GM19328 (cell line): ENCODE measurements around the gene RNASE4.
"Not testable (repeated sequence)": the region's sequence is repeated elsewhere in the genome, so short reads cannot be mapped to it uniquely, and the experiment has no call there.

Source experiments
- ATAC-seq: cut with Tn5 transposase; IDR thresholded peaks from one replicate; pipeline ENCODE4 v1.9.1; 2021; ENCODE audit warnings: mild to moderate bottlenecking, moderate library complexity; ENCODE audit not compliant: unreplicated experiment

Gene RNASE4

DNA sequence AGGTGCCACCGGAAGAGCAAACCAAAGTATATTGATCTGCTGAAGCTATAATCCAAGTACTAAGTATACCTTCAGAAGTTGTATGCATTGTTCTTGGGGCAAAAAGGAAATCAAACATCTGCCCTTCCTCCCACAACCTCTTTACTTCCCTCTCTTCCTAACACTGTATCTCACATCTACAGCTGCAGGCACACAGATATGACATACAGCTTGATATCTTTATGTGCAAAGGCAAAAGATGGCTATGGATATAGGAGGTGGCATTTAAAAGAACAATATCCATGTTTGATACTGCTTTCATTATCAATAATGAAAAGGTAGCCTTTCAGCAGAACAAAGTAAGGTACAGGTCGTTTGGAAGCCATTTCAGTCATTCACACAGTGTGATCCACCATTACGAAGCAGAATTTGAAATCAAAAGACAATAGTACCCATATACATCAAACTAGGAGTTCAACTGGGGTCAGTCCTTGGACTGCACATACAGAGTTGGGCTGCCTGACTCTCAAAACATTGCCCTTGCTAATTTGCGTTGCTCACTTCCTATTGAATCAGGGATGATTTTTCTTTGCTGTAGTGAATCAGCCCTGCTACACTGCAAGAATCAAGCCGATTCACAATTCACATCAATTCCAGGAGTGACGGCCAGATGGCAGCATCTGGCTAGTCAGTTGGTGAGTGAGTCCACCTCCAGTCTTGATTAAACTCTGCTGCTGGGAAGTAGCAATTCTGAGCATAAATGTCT lies 13.1 kb downstream of the RNASE4 start:
- no peak for ATAC-seq

DNA sequence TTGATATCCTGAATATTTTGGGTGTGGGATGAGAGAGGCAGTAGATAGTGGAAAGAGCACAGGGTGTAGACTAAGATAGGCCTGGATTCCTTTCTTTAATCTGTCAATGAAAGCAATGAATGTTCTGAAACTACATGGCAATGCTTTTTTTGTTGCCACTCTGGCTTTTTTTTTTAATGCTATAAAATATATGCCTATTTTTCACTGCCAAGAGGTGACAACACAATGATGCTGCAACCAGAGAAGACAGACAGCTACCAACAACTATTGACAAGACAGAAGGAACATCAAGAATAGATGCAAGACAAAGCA lies 13.6 kb downstream of the RNASE4 start:
- ATAC-seq, result no peak

DNA sequence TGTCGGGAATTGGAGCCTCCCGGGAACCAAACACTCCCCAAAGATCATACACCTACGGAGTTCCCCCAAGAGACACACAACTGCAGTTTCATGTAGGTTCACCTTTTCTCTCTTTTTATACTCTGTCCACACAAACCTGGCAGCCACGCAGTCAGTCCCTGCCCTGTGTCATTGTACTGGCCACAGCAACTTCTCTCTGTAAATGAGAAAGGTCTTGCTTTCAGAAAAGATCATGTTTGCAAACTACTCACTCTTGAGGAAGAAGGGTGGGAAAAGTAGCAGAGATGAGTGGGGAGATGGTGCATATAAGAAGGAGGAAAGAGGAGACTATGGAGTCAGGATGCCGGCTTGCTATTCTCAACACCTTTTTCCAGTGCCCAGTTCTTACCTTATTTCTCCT lies 14.6 kb downstream of the RNASE4 start:
- ATAC-seq, result no peak

DNA sequence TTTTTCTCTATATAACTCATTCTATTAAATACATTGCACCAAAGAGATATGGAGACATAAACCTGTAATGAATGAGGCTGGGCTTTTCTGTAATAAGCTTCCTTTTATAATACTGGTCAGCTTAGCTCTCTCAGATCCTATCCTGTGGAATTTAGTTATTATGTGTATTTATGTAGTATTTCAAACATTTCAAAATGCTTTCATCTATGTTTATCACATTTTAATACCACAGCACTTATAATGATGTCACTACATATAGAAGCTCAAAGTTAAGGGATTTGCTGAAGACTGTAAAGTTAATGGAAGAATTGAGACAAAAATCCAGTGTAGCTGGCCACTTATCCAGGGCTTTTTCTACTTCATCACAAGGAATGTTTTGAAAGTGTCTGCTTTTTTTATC lies 15.6 kb downstream of the RNASE4 start:
- ATAC-seq, result no peak

DNA sequence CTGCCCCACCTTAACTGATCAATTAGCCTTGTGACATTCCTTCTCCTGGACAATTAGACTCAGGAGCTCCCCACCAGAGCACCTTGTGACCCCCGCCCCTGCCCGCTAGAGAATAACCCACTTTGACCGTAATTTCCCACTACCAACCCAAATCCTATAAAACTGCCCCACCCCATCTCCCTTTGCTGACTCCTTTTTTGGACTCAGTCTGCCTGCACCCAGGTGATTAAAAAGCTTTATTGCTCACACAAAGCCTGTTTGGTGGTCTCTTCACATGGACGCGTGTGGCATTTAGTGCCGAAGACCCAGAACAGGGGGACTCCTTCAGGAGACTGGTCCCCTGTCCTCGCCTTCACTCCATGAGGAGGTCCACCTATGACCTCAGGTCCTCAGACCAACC lies 16.6 kb downstream of the RNASE4 start:
- not testable (repeated sequence) for ATAC-seq

DNA sequence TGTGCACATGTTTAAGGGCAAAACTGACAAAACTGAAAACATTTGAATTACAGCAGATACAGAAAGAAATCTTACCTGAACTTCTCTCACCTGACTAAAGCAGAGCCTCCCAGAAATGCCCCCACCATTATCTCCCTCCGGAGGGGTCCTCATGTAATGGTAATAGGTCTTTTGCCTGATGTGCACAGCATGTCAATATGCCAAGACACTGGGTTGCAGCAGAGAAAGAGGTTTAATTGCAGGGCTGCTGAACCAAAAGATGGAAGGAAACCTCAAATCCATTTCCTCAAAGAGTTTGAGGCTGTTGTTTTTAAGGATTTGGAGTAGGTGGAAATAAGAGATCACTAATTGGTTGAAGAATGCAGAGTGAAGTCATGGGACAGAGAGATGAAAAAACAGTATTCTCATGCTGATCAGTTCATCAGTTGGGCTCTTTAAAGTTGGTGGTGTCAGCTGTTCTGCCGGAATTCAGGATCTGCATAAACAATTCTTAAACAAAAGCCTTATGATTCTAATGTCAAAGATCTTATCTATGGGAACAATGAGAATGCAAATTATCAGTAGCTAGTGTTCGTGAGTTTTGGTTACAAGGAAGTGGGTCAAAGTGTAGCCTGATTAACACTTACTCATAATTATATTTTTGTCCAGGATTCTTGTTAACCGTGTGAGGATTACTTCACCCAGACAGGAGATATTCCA lies 22.4 kb downstream of the RNASE4 start:
- ATAC-seq, result no peak

DNA sequence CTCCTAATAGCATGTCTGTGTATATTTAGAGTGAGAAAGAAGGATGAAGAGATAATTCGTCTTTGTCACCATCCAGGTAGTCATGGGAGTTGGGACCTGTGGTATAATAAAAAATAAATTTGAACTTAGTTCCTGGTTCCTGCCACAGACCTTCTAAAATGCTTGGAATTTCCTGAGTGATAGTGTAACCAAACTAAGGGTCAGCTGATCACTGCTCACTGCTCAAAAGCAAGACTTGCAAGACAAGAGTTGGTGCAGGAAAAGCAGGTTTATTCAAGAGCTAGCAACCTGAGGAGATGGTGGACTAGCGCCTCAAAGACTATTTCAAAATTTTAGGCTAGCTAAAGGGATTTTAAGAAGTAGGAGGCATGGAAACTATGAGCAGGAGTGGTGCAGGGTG lies 23.3 kb downstream of the RNASE4 start:
- ATAC-seq, result no peak

DNA sequence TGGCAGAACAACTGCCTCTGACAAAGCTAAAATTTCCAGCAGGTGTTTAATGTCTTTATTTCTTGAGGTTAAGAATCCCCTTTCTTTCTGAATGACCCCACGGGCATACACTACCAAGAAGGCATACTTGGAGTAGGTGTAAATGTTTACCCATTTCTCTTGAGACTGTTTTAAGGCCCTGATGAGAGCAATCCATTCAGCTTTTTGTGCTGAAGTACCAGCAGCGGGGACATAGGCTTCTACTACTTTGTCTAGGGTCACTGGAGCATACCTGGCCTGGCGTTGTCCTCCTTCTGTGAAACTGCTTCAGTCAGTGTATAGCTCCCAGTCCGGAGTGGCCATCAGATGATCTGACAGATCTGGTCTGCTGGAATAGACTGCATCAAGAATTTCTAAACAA lies 26.9 kb downstream of the RNASE4 start:
- ATAC-seq, result no peak

DNA sequence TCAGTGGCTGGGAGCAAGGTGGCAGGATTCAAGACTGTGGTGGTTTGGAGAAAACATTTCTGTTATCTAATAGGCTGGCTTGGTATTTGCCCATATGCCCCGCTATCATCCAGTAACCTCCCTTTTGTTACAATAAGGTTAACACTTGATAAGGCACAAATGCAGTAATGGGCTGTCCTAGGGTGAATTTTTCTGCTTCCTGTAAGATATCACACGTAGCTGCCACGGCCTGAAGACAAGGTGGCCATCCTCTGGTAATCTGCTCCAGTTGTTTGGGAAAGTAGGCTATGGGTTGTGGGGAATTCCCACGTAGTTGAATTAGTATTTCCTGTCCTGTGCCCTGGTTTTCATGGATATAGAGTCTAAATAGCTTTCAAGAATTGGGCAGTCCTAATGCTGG lies 27.3 kb downstream of the RNASE4 start:
- no peak for ATAC-seq

DNA sequence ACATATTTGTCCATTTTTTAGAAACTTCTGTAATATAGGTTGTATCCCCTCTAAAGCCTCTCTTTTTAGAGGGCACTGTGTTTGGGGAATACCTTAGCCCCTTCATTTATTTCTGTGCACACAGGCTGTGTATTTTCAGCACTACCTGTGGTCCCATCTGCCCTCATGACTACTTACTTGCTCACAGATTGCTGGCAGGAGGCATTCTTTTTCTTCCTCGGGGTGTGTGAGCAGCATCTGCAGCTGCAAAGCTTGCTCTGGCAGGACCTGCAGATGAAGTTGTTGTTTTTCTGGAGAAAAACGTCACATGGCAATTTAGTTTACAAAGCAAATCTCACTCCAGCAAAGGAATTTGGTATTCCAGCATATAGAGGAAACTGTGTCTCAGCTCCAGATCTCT lies 28.5 kb downstream of the RNASE4 start:
- ATAC-seq, result no peak

DNA sequence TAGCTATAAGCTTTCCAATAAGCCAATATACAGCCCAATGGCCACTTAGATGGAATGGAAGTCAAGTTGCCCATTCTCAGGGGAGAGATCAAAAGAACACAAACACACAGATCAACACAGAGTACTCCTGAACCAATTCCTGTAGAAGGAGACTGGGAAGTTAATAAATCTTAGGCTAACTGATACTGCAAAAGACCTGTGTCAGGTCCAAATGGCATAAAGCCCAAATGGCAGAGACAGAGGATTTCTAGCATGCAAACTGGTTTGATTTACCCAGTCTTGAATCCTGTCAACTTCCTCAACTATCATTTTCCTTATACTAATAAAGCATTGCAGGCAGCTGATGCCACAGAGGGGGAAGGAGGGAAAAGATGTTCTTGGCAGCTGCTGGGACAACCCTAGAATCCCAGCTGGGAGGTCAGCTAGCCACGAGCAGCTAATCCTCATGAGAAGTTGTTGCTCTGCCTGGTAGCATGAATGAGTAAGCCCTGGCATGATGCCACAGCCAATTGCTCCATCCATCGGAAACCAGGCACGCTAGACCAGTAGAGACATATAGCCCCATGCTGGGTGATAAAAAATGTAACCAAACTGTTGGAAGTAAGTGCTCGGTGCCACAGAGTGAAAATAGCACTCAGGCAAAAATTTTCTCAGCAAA lies 30.4 kb downstream of the RNASE4 start:
- ATAC-seq, result no peak

DNA sequence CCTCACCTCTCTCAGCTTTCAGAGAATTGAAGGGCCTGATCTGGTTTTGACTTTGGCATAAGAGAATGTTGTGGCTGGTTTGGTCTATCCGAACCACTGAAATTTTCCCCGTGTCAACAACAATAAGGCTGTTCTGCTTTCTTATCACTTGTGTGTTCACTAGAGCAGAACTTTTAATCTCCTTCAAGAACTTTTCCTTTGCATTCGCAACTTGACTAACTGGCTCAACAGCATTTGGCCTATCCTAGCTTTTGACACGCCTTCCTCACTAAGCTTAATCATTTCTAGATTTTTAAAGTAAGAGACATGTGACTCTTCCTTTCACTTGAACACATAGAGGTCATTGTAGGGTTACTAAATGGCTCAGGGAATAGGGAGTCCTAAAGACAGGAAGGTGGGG lies 35.4 kb downstream of the RNASE4 start:
- ATAC-seq, result no peak

DNA sequence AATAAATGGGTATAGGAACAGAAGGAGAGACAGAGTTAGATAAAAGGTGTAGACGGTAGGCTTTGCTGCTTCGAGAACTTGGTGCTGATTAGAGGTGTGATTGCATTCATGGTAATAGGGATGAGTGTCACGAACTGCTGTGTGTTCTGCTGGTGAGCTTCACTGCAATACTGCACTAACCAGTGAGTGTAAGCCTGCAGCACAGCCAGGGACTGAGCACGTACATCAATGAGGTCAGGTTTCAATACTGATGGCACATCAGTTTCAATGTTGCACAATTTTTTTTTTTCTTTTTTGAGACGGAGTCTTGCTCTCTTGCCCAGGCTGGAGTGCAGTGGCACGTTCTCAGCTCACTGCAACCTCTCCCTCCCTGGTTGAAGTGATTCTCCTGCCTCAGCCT lies 36.4 kb downstream of the RNASE4 start:
- ATAC-seq, result no peak

DNA sequence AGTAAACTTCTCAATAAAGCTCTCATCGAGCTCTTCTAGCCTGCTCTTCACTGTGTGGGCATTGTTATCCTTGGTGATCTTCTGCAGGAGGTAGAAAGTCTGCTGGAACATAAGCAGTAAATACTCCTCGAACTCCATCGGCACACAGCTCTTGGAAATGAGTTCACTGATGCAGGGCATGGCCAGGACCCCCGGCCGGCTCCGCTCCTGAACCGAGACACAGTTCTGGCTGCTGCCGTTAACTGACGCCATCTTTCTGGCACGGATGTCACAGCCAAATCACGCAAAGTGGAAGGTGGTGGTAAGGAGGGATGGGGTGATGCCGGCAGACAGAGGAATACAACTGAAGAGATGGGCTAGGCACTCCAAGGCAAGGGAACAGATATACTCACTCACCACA lies 37.7 kb downstream of the RNASE4 start:
- ATAC-seq, result no peak

DNA sequence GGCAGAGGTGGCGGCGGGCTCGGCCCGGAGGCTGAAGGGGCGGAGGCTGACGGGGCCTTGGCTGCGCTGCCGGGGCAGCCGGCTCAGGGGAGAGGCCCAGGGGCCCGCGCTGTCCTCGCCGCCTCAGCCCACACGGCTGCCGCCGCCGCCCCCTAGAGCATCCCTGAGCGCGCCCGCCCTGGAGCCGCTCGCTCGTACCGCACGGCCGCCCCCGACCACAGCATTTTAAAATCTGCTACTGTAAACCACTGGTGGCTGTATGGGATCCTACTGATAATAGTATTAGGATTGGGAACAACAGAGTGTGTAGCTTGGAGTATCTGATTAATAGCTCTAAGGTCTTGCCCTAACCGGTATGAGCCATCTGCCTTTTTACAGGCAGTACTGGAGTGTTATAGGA lies 39.1 kb downstream of the RNASE4 start:
- no peak for ATAC-seq

DNA sequence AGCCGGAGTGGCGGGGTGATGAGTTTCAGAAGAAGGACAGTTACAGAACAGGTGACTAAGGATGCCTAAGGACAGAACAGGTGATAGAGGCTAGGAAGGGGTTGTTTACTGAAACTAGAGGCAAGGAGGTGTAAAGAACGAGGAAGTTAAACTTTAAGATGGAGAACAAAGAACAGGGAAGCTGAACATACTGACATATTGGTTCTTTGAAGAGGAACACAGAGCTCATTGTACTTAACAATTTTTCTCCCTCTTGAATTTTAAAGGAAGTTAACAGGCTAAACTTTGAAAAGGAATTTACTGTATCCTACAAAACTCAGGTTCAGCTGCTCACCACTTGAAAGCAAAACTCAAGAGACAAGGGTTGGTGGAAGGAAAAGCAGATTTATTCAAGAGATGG lies 41.8 kb downstream of the RNASE4 start:
- ATAC-seq, result not testable (repeated sequence)

DNA sequence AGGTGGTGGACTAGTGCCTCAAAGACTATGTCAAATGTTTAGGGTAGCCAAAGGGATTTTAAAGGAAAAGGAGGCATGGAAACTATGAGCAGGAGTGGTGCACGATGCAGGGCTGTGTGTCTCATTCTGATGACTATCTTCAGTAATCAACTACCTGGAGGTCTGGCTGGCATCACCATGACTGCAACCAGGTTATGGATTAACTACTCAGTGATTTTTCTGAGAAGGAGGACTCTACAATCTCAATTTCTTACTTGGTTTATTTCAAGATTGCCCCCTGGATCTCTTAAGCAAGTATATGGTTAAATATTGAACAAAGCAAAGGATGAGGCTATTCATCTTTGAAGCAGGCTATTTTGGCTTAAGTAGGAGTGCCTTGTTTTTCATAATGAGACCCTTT lies 42.2 kb downstream of the RNASE4 start:
- no peak for ATAC-seq

DNA sequence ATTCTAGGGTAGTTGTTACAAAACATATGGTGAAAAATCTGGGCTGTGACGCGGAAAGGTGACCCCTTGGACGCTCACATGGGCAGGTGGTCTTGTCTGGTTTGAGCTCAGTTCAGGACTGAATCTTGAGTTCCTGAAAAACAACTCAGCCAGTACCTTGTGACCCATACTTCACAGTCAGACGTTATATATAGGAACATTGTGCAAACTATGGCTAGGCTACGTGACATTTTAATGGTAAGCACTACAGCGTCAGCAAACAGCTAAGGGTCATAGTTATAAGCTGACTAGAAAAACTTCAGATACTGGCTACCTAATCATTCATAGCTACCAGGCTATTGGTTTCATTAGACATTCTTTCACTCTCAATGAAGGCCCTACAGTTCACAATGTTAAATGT lies 46.5 kb downstream of the RNASE4 start:
- ATAC-seq, result no peak

DNA sequence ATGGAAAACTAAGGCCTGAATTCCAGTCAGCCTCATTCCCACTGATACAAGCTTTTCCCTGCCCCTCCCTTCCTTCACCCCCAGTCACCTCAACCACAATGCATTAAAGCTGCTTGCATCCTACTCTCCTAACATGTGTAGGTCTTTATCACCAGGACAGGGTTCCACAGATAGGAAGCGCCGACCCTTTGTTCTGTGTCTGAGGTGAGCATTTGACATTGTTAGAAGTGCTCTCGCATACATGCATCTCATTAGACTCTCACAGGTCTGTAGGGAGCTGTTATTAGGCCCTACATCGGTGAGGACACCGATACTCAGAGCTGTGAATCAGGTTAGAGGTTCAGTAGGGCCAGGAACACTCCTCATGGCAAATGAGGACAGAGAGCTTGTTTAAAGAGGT lies 48.1 kb downstream of the RNASE4 start:
- ATAC-seq, result no peak

DNA sequence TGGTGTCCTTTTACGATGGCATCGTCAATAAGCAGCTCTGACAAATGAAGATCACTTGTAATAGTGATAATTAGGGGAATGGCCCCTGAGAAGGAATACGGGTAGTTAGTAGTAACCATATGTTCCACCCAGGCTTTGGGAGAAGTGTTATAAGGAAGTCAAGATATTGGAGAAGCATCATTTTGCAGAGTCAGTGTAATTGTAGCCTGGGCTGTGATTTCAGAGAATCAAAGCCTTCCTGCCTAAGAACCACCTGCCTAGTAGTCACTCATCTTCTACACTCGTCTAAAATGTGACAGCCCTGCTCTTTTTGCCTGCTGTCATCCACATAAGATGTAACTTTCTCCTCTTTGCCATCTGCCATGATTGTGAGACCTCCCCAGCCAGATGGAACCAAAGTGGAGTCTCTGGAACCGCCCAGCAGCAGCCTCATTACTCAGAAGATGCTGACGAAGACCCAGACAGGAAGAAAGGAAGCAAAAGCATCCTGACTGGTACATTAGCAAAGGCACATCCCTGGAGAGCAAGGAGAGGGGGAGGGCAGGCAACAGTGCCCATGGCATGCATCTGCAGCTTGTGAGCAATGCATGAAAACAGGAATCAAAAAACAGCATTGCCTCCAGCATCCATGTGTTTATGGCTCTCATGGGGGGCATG lies 48.7 kb downstream of the RNASE4 start:
- no peak for ATAC-seq

DNA sequence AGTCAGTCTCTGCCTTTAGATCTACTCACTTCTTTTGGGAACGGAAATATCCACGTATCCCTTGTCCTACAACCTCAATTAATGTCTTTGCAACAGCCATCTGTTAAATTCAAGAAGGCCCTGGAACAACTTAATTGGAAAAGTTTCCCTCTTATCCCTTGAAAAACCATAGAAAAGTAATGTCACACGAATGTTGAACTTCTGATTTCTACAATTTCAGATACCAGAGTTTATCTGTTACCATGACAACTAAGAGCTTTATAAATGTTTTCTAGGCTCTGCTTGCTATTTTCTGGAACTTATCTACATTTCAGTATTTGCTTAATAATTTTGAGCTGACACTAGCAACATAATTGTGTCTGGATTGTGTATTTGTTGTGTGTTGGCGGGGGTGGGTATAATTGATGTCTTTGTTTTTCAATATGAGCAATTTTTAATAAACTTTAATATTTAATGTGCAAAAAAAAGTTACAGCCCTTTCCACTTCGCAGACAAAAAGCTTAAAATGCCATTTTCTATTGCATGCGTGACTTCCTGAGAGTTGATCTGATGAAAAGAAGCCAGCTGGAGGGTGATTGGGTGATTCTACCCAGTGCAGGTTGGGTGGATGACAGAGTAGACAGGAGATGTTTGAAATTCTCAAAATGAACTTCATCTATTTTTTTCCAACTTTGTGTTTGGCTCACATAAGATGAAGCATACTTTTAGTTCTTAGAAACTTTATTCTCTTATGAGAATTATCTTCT lies 49.5 kb downstream of the RNASE4 start:
- ATAC-seq, result no peak
